Measurements from ENCODE around the gene ATP5F1D. TPM values are rescaled to one million over a fixed set of nuclear protein-coding genes. Genes with fewer than 3 reads are reported as not detected.

ATP5F1D gene
- total and polyA plus RNA-seq, 2 of the 13 experiments (the other 11 are each of a cell fraction or from before 2014, with no cell fraction given) = 39.4 to 78.7 TPM

DNA sequence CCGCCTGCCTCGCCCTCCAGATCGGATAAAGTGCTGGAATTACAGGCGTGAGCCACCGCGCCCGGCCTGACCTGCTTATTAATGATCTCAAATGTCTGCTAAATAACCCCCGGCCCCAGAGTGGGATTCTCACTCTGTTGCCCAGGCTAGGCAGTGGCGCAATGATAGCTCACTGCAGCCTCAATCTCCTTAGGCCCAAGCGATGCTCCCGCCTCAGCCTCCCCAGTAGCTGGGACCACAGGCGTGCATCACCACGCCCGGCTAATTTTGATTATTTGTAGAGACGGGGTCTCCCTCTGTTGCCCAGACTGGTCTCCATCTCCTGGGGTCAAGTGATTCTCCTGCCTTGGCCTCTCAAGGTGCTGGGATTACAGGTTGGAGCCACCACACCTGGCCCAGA is 626 bp upstream of the ATP5F1D start:
- FAIRE-seq (no peak), ATAC-seq (no peak), DNase-seq (ENCODE audit: low spot score) (no peak)
- ChIA-PET CTCF (ENCODE audit: low intra/inter-chr PET ratio, low total read pairs) (interaction anchor here (0.9 to 2.2 kb wide), 2 partner anchors 18 to 19 kb away, joined by 4 to 17 read pairs; no protein-coding TSS in a partner anchor), POLR2A (interaction anchor here (1.0 to 10.1 kb wide), 7 partner anchors 8 to 569 kb away, joined by 3 to 469 read pairs (median 5); partner anchors contain the start of gene CIRBP)
- Histone ChIP-seq H3K4me1 (ENCODE audit: insufficient read depth, low read length) (peaks cover 60% of the 10 kb centered on the region), H3K36me3 (replicated peaks in 1 of 2; ENCODE audit: control insufficient read depth in 1 of 2, insufficient read depth in 2 of 2, low read length in 2 of 2) (no peaks in the 10 kb centered on the region), H3K4me2 (ENCODE audit: low read depth, low read length) (peak overlapping the region; percentile 81), H3K79me2 (ENCODE audit: insufficient read depth, low read length) (peaks cover 22% of the 10 kb centered on the region), H3K27ac (ENCODE audit: extremely low read length, insufficient read depth, low read length) (no peak overlapping the region), H3K27me3 (ENCODE audit: control insufficient read depth in 1 of 2, insufficient read depth in 2 of 2, low read length in 2 of 2) (no peaks in the 10 kb centered on the region), H2AFZ (ENCODE audit: low read length) (no peak overlapping the region), H3K4me3 (replicated peaks in 1 of 3; ENCODE audit: insufficient read depth in 1 of 3, low read depth in 2 of 3, low read length in 3 of 3) (peak overlapping the region; percentile 80 to 93 (median 90)), H4K20me1 (ENCODE audit: insufficient read depth, low read length) (no peaks in the 10 kb centered on the region), H3K9me3 (ENCODE audit: low read length) (no peaks in the 10 kb centered on the region), H3K9ac (ENCODE audit: insufficient read depth, low read depth, low read length) (peak overlapping the region; percentile 88)
- intact Hi-C loops (cut with micrococcal nuclease; ENCODE audit: unreplicated experiment) = no loop called here
- no TSS peak for BruUV-seq (replicated peaks)
- 53% methylated on average over 12 of the region's 15 CpGs for WGBS (ENCODE audit: low lambda C conversion rate)
- in situ Hi-C loops (cut with HindIII; ENCODE audit: extremely low pct_ligation_motif_present, low pct_unique_long_range_greater_than_20kb) = loop anchor here (5.0 kb wide), 1 partner anchor 36 kb away; the partner anchor contains the start of gene FAM174C
- TF ChIP-seq CEBPG (CRISPR knock-in tag; IDR thresholded peaks at IDR 0.05) = peak; percentile 47; the same call in 1 of the 2 replicates
- TF ChIP-seq SNAI1 (CRISPR knock-in tag; IDR thresholded peaks at IDR 0.05; ENCODE audit: borderline replicate concordance) = no peak
- TF ChIP-seq LCORL (IDR thresholded peaks at IDR 0.05) = no peak
- peak; percentile 48; the same call in 1 of the 2 replicates for TF ChIP-seq LCORL (CRISPR knock-in tag; IDR thresholded peaks at IDR 0.05)
- TF ChIP-seq ZNF761 (CRISPR knock-in tag; conservative IDR thresholded peaks at IDR 0.05) = 0 out of 2 replicates have a peak, but pooled peaks have one; percentile 16
- no peak for TF ChIP-seq ZNF792 (CRISPR knock-in tag; IDR thresholded peaks at IDR 0.05)
- TF ChIP-seq CREB1 (IDR thresholded peaks at IDR 0.05) = no peak
- no peak for TF ChIP-seq CREB1 (CRISPR knock-in tag; IDR thresholded peaks at IDR 0.05)
- TF ChIP-seq, protein P1, sequence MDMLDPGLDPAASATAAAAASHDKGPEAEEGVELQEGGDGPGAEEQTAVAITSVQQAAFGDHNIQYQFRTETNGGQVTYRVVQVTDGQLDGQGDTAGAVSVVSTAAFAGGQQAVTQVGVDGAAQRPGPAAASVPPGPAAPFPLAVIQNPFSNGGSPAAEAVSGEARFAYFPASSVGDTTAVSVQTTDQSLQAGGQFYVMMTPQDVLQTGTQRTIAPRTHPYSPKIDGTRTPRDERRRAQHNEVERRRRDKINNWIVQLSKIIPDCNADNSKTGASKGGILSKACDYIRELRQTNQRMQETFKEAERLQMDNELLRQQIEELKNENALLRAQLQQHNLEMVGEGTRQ (IDR thresholded peaks at IDR 0.05; ENCODE audit: low read depth, low read length) = no peak
- TF ChIP-seq, protein P1 (CRISPR knock-in tag; IDR thresholded peaks at IDR 0.05; ENCODE audit: borderline replicate concordance) = no peak
- TF ChIP-seq, protein P2, sequence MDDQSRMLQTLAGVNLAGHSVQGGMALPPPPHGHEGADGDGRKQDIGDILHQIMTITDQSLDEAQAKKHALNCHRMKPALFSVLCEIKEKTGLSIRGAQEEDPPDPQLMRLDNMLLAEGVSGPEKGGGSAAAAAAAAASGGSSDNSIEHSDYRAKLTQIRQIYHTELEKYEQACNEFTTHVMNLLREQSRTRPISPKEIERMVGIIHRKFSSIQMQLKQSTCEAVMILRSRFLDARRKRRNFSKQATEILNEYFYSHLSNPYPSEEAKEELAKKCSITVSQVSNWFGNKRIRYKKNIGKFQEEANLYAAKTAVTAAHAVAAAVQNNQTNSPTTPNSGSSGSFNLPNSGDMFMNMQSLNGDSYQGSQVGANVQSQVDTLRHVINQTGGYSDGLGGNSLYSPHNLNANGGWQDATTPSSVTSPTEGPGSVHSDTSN (CRISPR knock-in tag; IDR thresholded peaks at IDR 0.05; ENCODE audit: borderline replicate concordance) = no peak
- no peak for TF ChIP-seq RARA (CRISPR knock-in tag; IDR thresholded peaks at IDR 0.05)
- TF ChIP-seq, protein P3, sequence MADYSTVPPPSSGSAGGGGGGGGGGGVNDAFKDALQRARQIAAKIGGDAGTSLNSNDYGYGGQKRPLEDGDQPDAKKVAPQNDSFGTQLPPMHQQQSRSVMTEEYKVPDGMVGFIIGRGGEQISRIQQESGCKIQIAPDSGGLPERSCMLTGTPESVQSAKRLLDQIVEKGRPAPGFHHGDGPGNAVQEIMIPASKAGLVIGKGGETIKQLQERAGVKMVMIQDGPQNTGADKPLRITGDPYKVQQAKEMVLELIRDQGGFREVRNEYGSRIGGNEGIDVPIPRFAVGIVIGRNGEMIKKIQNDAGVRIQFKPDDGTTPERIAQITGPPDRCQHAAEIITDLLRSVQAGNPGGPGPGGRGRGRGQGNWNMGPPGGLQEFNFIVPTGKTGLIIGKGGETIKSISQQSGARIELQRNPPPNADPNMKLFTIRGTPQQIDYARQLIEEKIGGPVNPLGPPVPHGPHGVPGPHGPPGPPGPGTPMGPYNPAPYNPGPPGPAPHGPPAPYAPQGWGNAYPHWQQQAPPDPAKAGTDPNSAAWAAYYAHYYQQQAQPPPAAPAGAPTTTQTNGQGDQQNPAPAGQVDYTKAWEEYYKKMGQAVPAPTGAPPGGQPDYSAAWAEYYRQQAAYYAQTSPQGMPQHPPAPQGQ (CRISPR knock-in tag; IDR thresholded peaks at IDR 0.05; ENCODE audit: borderline replicate concordance) = no peak
- no peak for TF ChIP-seq ZNF768 (CRISPR knock-in tag; IDR thresholded peaks at IDR 0.05)
- TF ChIP-seq NCOA2 (CRISPR knock-in tag; IDR thresholded peaks at IDR 0.05) = no peak
- TF ChIP-seq NR2F2 (IDR thresholded peaks at IDR 0.05; ENCODE audit: borderline replicate concordance, low read depth) = no peak
- TF ChIP-seq CEBPB (IDR thresholded peaks at IDR 0.05; ENCODE audit: borderline replicate concordance, low read depth, low read length) = peak; percentile 39; the same call in 1 of the 2 replicates
- TF ChIP-seq GLI4 (CRISPR knock-in tag; IDR thresholded peaks at IDR 0.05; ENCODE audit: borderline replicate concordance) = no peak
- TF ChIP-seq, protein P4, sequence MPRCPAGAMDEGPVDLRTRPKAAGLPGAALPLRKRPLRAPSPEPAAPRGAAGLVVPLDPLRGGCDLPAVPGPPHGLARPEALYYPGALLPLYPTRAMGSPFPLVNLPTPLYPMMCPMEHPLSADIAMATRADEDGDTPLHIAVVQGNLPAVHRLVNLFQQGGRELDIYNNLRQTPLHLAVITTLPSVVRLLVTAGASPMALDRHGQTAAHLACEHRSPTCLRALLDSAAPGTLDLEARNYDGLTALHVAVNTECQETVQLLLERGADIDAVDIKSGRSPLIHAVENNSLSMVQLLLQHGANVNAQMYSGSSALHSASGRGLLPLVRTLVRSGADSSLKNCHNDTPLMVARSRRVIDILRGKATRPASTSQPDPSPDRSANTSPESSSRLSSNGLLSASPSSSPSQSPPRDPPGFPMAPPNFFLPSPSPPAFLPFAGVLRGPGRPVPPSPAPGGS (CRISPR knock-in tag; IDR thresholded peaks at IDR 0.05) = no peak
- TF ChIP-seq, protein P5, sequence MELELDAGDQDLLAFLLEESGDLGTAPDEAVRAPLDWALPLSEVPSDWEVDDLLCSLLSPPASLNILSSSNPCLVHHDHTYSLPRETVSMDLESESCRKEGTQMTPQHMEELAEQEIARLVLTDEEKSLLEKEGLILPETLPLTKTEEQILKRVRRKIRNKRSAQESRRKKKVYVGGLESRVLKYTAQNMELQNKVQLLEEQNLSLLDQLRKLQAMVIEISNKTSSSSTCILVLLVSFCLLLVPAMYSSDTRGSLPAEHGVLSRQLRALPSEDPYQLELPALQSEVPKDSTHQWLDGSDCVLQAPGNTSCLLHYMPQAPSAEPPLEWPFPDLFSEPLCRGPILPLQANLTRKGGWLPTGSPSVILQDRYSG (CRISPR knock-in tag; IDR thresholded peaks at IDR 0.05) = no peak

Data from HepG2 (cell line).